ENCODE data around the gene COL27A1. TPM values are rescaled to one million over a fixed set of nuclear protein-coding genes. Genes with fewer than 3 reads are reported as not detected.

The COL27A1 gene
- polyA plus RNA-seq, 3 donors from 2014 or later, result not detected

DNA sequence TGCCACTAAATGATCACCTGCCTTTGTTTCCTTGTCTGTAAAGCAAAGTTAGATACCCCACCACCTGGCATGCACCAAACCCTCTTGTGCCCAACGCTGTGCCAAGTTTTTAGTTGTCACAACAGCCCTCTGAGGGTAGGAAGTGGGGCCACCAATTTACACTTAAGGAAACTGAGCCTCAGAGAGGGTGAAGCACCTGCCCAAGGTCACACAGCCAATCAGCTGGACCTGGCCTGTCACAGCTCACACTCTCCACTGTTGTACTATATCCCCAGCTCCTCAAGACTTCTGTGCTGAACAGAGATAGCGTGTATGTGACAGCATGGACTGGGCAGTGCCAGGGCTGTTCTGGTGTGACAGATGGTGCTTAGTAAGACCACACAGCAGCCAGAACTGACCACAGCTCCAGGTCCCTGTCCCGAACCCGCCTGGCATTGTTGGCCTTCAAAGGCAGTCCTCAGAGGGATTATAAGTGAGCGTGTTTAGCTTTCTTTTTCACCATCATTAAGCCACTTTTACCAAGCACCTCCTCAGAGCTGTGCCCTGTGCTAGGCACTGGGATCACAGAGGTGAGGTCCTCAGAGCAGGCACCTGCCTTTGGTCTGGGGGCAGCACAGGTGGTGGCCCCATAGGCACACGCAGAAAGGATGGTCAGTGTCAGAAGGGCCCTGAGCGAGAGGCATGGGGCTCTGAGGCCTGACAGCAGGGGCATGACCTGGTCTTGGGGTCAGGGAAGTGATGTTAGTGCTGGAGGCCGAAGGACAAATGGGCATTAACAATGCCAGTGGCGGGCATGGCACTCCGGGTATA is 71.1 kb downstream of the COL27A1 start:
- DNase-seq, result no peak
- no peak overlapping the region for H3K27ac Mint-ChIP-seq
- H3K36me3 Mint-ChIP-seq, result no peaks in the 10 kb centered on the region
- H3K4me1 Mint-ChIP-seq, result no peaks in the 10 kb centered on the region
- H3K9me3 Mint-ChIP-seq, result no peaks in the 10 kb centered on the region
- no peak overlapping the region for H3K4me3 Mint-ChIP-seq
- H3K27me3 Mint-ChIP-seq (ENCODE audit: low read depth in 3 of 3), result peaks cover 0 to 2% (median 0%) of the 10 kb centered on the region in 3 donors

DNA sequence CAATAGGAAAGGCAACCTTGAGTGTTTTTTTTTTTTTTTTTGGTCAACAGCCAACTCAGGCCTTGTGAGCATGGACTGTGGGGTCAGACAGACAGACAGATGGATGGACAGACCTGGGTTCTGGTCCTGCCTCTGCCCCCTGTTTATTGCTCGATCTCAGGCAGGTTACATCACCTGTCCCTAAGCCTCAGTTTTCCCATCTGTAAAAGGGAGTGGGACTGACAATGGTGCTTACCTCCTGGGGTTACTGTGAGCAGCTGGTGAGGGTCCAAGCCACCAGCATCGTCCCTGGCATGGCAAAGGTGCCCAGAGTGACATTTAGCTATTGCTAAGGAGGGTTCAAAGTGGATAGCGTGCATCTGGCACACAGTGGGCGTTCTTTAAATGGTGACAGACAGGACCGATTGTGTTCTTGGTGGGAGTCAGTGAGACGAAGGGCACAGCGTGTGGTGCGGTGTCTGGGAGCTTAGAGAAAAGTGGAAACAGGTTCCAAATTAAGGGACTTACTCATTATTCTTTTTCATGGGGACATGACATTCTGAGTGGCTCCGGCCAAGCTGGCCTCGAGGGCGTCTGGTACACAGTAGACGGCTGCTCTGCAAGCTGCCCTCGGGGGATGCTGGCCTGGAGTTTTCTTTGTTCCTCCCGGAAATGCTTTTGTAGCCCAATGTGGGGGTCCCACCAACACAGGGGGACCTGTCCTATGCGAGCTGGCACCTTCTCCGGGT is 72.1 kb downstream of the COL27A1 start:
- Mint-ChIP-seq H3K27ac (no peak overlapping the region), H3K27me3 (ENCODE audit: low read depth in 3 of 3) (peaks cover 0 to 2% (median 0%) of the 10 kb centered on the region in 3 donors), H3K4me1 (no peaks in the 10 kb centered on the region), H3K4me3 (no peak overlapping the region), H3K9me3 (no peaks in the 10 kb centered on the region), H3K36me3 (no peaks in the 10 kb centered on the region)
- DNase-seq, result no peak

DNA sequence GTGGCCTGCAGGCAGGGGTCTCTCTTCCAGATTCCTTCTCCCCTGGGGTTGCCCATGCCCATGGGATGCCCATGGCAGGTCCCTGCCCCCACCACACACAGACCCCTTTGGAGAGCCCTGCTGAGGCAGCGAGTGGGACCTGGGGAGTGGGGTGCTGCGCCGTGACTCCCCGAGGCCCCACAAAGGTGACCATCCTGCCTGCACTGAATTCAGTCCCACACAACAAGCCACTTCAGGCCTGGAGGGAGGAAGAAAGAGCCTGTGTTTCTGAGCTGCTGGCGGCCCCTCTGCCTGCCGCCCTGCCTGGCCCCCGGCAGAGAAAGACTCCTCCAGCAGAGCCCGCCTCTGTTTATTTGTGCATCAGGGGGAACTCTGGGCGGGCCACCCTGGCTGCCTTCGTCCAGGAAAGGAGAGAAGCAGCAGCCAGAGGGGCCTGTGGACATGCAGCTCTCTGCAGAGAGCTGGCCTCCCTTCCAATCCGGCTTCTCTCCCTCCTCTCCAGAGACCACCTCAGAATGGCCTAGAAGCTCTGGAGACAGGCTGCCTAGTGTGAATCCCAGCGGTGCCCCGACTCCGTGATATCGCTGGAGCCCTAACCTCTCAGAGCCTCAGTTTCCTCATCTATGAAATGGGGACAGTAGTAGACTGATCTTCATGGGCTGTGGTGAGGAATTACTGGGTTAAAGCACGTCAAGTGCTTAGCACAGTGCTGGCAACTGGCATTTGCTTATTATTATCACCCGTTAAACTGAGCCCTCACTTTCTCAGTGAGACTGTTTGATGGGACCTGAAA is 72.9 kb downstream of the COL27A1 start:
- H3K27ac Mint-ChIP-seq, result no peak overlapping the region
- H3K36me3 Mint-ChIP-seq, result no peaks in the 10 kb centered on the region
- peaks cover 0 to 2% (median 1%) of the 10 kb centered on the region in 3 donors for H3K27me3 Mint-ChIP-seq (ENCODE audit: low read depth in 3 of 3)
- no peaks in the 10 kb centered on the region for H3K9me3 Mint-ChIP-seq
- no peaks in the 10 kb centered on the region for H3K4me1 Mint-ChIP-seq
- H3K4me3 Mint-ChIP-seq, result no peak overlapping the region
- DNase-seq, result no peak

DNA sequence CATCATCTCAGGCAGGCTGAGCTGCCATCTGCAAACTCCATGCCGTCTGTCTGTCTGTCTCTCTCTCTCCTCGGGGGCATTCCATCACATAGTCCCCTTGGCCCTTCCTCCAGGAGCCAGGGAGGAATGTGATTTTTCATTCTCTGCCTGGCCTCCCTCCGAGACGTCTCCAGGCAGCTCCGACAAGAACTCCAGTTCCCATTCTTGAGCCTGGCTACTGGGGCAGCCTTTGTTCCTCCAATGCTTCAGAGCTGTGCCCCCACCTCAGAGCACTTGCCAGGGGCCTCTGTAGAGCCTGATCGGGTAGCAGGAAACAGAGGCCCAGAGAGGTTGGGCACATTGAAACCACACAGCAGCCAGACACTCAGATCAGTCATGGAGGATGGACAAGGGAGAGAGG is 74.0 kb downstream of the COL27A1 start:
- Mint-ChIP-seq H3K9me3 (no peaks in the 10 kb centered on the region), H3K27ac (no peak overlapping the region), H3K4me3 (no peak overlapping the region), H3K36me3 (no peaks in the 10 kb centered on the region), H3K4me1 (no peaks in the 10 kb centered on the region), H3K27me3 (ENCODE audit: low read depth in 3 of 3) (peaks cover 0 to 4% (median 1%) of the 10 kb centered on the region in 3 donors)
- DNase-seq, result no peak

DNA sequence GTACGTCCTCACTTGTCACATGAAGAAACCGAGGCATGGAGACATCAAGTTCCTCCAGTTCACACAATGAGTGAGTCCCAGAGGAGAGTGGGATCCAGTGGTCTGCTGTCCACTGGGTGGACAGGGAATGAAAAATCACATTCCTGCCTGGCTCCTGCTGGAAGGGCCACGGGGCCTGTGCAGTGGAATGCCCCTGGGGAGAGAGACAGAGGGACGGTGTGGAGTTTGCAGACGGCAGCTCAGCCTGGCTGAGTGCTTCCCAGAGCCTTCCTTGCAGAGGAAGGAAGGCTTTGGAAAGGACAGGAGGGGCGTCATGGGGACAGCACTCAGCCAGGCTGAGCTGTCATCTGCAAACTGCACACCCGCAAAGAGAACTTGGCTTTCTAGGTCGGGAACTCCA is 74.7 kb downstream of the COL27A1 start:
- Mint-ChIP-seq H3K36me3 (no peaks in the 10 kb centered on the region), H3K9me3 (no peaks in the 10 kb centered on the region), H3K4me3 (no peak overlapping the region), H3K4me1 (no peaks in the 10 kb centered on the region), H3K27ac (no peak overlapping the region), H3K27me3 (ENCODE audit: low read depth in 3 of 3) (peaks cover 0 to 4% (median 1%) of the 10 kb centered on the region in 3 donors)
- DNase-seq, result no peak

DNA sequence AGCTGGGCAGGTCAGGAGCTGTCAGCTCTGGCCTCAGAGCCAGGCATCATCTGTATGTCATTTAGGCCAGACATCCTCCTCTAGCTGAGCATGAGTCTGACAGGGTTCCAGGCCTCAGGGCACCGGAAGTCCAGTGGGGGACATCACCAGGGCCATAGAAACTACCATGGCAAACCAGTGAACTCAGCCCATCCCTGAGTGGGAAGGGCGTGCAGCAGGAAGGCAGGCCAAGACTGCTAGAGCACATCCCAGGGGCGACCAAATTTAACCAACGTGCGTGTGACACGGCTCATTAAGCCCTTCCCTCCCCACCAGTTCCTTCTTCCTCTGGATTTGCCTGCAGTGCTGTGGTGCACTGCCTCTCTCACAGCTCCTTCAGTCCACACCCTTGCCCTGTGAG is 75.9 kb downstream of the COL27A1 start:
- no peak overlapping the region for H3K27ac Mint-ChIP-seq
- H3K27me3 Mint-ChIP-seq (ENCODE audit: low read depth in 3 of 3), result peaks cover 0 to 6% (median 4%) of the 10 kb centered on the region in 3 donors
- no peaks in the 10 kb centered on the region for H3K4me1 Mint-ChIP-seq
- H3K36me3 Mint-ChIP-seq, result no peaks in the 10 kb centered on the region
- DNase-seq, result no peak
- no peak overlapping the region for H3K4me3 Mint-ChIP-seq
- no peaks in the 10 kb centered on the region for H3K9me3 Mint-ChIP-seq

DNA sequence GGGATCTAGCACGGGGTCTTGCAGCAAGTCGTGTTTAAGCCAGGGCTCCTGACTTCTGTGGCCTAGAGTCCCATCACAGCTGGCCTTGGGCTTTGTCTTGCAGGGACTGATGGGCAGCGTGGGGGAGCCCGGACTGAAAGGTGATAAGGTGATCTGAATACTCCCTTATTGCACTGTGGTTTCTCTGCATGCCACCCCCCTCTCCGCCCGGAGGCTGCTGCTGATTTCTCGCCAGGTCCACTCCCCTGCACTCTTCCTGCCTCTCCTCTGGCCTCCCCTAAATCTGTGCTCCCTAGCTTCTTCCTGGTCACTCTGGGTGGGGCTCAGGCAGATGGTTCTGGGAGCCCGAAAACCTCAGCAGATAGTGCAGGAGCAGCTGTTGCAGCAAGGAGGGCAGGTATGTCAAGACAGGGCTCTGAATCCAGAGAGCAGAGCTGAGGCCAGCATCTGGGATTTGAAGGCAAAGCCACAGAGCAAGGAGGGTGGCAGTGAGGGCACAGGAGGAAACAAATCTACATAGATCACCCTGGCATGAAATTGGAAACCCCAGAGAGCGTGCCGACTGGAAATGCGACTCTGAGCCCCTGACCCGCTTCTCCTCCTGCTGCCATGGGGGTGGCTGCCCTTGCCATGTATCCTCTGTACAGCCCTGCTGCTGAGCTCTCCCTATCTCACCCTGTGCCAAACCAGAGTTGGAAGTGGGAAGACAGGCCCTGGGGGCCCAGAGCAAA is 76.5 kb downstream of the COL27A1 start:
- no peak overlapping the region for H3K4me3 Mint-ChIP-seq
- no peak for DNase-seq
- peaks cover 0 to 6% (median 4%) of the 10 kb centered on the region in 3 donors for H3K27me3 Mint-ChIP-seq (ENCODE audit: low read depth in 3 of 3)
- H3K36me3 Mint-ChIP-seq, result no peaks in the 10 kb centered on the region
- H3K9me3 Mint-ChIP-seq, result no peaks in the 10 kb centered on the region
- no peak overlapping the region for H3K27ac Mint-ChIP-seq
- H3K4me1 Mint-ChIP-seq, result no peaks in the 10 kb centered on the region

DNA sequence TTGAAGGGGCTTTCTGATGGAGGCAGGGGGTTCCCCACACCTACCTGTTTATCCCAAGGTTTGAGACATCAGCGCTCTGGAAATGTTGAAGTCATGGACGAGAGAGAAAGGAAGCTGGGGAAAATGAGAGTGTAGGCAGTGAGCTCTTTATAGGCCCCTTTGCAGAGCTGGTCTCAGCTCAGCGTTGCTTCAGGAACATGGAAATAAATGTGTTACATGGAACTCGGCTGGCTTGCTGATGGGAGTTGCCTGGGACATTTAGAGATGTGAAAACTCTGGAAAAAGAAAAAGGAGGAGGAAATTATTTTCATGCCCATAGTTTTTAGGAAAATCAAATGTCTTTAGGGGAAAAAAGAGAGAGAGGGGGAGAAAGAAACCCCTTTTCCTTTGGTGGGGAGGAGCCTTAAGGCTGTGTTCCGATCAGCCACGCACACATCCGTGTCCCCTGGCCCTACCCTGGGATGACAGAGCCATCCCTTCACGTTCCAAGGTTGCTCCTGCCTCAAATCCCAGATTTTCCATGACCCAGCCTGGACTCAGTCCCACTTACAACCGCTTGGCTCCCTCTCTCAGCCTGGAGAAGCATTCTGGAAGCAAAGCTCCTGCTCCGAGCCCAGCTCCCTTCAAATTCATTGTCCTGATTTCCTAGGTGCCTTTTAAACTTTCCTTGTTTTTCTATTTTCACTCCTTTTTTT is 78.3 kb downstream of the COL27A1 start:
- no peak overlapping the region for H3K4me3 Mint-ChIP-seq
- H3K36me3 Mint-ChIP-seq, result no peaks in the 10 kb centered on the region
- H3K9me3 Mint-ChIP-seq, result no peaks in the 10 kb centered on the region
- peak overlapping the region in 1 of 6 donors; percentile 63 for H3K27ac Mint-ChIP-seq
- no peaks in the 10 kb centered on the region for H3K4me1 Mint-ChIP-seq
- peaks cover 0 to 6% (median 4%) of the 10 kb centered on the region in 3 donors for H3K27me3 Mint-ChIP-seq (ENCODE audit: low read depth in 3 of 3)
- DNase-seq, result no peak

DNA sequence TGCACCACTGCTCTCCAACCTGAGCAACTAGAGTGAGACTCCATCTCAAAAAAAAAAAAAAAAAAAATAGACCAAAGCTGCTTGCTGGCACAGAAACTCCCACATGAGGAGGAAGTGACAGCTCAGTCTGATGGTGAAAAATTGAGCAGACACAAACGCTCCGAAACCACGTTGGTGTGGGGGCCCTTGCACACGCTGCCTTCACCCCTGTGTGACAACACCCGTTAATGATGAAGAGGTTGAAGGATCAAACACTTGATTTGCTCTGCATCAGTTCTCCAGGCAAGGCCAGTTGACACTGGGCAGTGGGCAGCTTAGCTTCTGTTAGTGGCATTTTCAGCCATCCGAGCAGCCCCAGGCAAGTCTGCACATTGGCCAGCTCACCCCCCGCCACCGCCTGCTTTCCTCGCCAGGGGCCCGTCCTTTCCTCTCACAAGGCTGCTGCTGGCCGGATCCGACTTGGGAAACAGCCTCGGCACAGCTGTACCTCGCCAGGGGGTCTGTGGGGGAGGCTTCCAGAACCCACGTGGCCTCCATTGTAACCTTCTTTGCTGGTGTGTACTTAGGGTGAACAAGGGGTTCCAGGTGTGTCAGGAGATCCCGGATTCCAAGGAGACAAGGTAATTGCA is 79.8 kb downstream of the COL27A1 start:
- Mint-ChIP-seq H3K4me1 (no peaks in the 10 kb centered on the region), H3K36me3 (no peaks in the 10 kb centered on the region), H3K27me3 (ENCODE audit: low read depth in 3 of 3) (peaks cover 0 to 8% (median 4%) of the 10 kb centered on the region in 3 donors), H3K9me3 (no peaks in the 10 kb centered on the region), H3K27ac (no peak overlapping the region), H3K4me3 (no peak overlapping the region)
- DNase-seq, result no peak

DNA sequence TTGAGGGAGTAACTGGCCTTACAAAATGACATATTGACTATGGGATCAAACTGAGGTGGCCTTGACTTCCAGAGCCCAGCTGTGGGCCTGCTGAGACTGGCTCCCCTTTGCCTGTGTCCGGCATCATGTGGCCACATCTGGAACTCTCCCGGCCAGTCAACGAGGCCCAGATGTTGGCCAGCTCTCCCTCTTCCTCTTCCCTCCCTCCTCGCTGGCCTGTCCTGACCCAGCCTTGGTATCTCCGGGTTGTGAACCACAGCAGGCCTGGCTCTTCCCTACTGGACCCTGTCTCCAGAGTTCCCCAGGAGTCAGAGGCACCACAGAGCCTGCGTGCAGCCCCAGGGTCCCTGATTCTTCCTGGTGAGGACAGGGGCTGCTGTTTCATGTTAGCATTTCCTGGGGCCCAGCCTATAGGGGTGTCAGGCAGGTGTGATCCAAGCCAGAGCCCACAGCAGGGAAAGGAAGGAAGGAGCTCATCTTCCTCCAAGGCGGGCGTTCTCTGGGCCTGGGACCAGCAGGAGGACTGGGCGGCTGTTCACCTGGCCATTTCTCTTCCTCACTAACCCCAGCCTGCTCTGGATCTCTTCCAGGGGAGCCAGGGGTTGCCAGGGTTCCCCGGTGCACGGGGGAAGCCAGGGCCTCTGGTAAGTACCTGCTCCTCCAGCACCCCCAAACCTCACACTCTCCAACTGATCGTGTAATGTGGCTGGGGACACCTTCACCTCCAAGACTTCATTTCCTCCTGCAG is 81.2 kb downstream of the COL27A1 start:
- H3K4me3 Mint-ChIP-seq, result no peak overlapping the region
- no peaks in the 10 kb centered on the region for H3K4me1 Mint-ChIP-seq
- no peaks in the 10 kb centered on the region for H3K9me3 Mint-ChIP-seq
- H3K36me3 Mint-ChIP-seq, result no peaks in the 10 kb centered on the region
- H3K27me3 Mint-ChIP-seq (ENCODE audit: low read depth in 3 of 3), result peaks cover 0 to 6% (median 4%) of the 10 kb centered on the region in 3 donors
- no peak for DNase-seq
- no peak overlapping the region for H3K27ac Mint-ChIP-seq

DNA sequence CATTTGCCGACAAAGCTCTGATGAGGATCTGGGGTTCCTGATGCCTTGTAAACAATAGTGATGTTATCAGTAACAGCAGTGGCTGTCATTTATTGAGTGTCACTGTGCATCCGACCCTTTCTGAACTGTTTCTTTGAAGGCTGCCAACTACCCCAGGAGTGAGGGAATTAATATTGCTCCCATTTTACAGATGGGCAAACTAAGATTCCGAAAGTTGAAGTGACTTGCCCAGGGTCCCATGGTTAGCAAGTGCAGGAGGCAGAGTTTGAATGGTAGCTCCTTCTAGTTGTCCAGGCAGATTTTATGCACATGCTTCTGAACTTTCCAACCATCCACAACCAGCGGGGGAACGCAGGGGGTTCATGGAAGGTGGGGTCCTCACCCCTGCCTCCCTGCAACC is 81.9 kb downstream of the COL27A1 start:
- no peak for DNase-seq
- H3K36me3 Mint-ChIP-seq, result no peaks in the 10 kb centered on the region
- no peak overlapping the region for H3K4me3 Mint-ChIP-seq
- no peaks in the 10 kb centered on the region for H3K4me1 Mint-ChIP-seq
- H3K9me3 Mint-ChIP-seq, result no peaks in the 10 kb centered on the region
- H3K27ac Mint-ChIP-seq, result no peak overlapping the region
- peaks cover 2 to 6% (median 4%) of the 10 kb centered on the region in 3 donors for H3K27me3 Mint-ChIP-seq (ENCODE audit: low read depth in 3 of 3)

DNA sequence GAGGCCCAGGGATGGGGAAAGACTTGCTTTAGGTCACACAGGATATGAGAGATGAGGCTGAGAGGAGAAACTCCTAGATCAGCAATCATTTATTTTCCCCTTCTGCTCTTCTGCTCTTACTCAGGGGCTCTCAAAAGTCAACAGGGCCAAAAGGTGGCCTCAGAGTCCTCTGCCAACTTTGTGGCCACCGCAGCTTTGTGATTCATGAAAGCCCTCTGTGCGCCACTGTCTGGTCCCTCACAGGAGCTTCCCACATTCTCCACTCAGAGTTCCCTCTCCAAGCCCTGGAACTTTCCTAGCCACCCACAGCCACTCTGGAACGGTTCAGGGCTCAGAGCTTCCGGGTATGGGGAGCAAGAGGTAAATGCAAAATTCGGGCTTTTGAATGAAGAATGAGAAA is 82.4 kb downstream of the COL27A1 start:
- no peak overlapping the region for H3K27ac Mint-ChIP-seq
- no peak overlapping the region for H3K4me3 Mint-ChIP-seq
- no peaks in the 10 kb centered on the region for H3K4me1 Mint-ChIP-seq
- no peaks in the 10 kb centered on the region for H3K36me3 Mint-ChIP-seq
- DNase-seq, result no peak
- H3K27me3 Mint-ChIP-seq (ENCODE audit: low read depth in 3 of 3), result peaks cover 2 to 6% (median 4%) of the 10 kb centered on the region in 3 donors
- H3K9me3 Mint-ChIP-seq, result no peaks in the 10 kb centered on the region

Measured in immature natural killer cell (primary cell).